Measurements from ENCODE around the gene BIN2. TPM values are rescaled to one million over a fixed set of nuclear protein-coding genes. Genes with fewer than 3 reads are reported as not detected.
"Not testable (repeated sequence)": the region's sequence is repeated elsewhere in the genome, so short reads cannot be mapped to it uniquely, and the experiment has no call there.

BIN2 gene
- total RNA-seq, 1 donor from 2014 or later = 26.1 TPM

GRCh38 chr12:51345681-51346080 lies 21.7 kb upstream of the BIN2 start:
- no peak for ATAC-seq
- H3K36me3 ChIP-seq = no peaks in the 10 kb centered on the region
- no peak overlapping the region for H3K4me3 ChIP-seq
- peaks cover 5% of the 10 kb centered on the region for H3K4me1 ChIP-seq
- no peaks in the 10 kb centered on the region for H3K27me3 ChIP-seq
- H3K9me3 ChIP-seq = no peaks in the 10 kb centered on the region
- DNase-seq = no peak
- TF ChIP-seq, protein P1, sequence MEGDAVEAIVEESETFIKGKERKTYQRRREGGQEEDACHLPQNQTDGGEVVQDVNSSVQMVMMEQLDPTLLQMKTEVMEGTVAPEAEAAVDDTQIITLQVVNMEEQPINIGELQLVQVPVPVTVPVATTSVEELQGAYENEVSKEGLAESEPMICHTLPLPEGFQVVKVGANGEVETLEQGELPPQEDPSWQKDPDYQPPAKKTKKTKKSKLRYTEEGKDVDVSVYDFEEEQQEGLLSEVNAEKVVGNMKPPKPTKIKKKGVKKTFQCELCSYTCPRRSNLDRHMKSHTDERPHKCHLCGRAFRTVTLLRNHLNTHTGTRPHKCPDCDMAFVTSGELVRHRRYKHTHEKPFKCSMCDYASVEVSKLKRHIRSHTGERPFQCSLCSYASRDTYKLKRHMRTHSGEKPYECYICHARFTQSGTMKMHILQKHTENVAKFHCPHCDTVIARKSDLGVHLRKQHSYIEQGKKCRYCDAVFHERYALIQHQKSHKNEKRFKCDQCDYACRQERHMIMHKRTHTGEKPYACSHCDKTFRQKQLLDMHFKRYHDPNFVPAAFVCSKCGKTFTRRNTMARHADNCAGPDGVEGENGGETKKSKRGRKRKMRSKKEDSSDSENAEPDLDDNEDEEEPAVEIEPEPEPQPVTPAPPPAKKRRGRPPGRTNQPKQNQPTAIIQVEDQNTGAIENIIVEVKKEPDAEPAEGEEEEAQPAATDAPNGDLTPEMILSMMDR (IDR thresholded peaks at IDR 0.05) = no peak
- H3K27ac ChIP-seq = no peak overlapping the region
- intact Hi-C loops (cut with DNase I) = loop anchor here (10.0 kb wide), 1 partner anchor 71 kb away; the partner anchor contains the start of gene SMAGP

- no peaks in the 10 kb centered on the region for H3K27me3 ChIP-seq
- TF ChIP-seq, protein P1 (IDR thresholded peaks at IDR 0.05) = no peak
- DNase-seq (no peak), ATAC-seq (no peak)
- H3K4me1 ChIP-seq = peaks cover 5% of the 10 kb centered on the region
- no peaks in the 10 kb centered on the region for H3K36me3 ChIP-seq
- H3K4me3 ChIP-seq = no peak overlapping the region
- no peaks in the 10 kb centered on the region for H3K9me3 ChIP-seq
- intact Hi-C loops (cut with DNase I) = loop anchor here (10.0 kb wide), 1 partner anchor 68 kb away; the partner anchor contains the start of gene SMAGP
- no peak overlapping the region for H3K27ac ChIP-seq
These were observed 19.2 kb upstream of the BIN2 start for GRCh38 chr12:51343201-51343600.

- Histone ChIP-seq H3K27me3 (no peaks in the 10 kb centered on the region), H3K4me1 (peaks cover 5% of the 10 kb centered on the region), H3K4me3 (no peak overlapping the region), H3K36me3 (no peaks in the 10 kb centered on the region), H3K9me3 (no peaks in the 10 kb centered on the region), H3K27ac (no peak overlapping the region)
- no peak for DNase-seq
- intact Hi-C loops (cut with DNase I) = loop anchor here (10.0 kb wide), 1 partner anchor 68 kb away; the partner anchor contains the start of gene SMAGP
- TF ChIP-seq, protein P1 (IDR thresholded peaks at IDR 0.05) = no peak
- ATAC-seq = no peak
These were observed 18.4 kb upstream of the BIN2 start for GRCh38 chr12:51342416-51342815.

- Histone ChIP-seq H3K27ac (peak overlapping the region; percentile 37), H3K27me3 (no peaks in the 10 kb centered on the region), H3K4me3 (peak overlapping the region; percentile 19), H3K36me3 (no peaks in the 10 kb centered on the region), H3K9me3 (no peaks in the 10 kb centered on the region), H3K4me1 (peaks cover 5% of the 10 kb centered on the region)
- intact Hi-C loops (cut with DNase I) = loop anchor here (10.0 kb wide), 1 partner anchor 67 kb away; the partner anchor contains the start of gene SMAGP
- ATAC-seq = peak; percentile 96
- DNase-seq = no peak
- TF ChIP-seq, protein P1 (IDR thresholded peaks at IDR 0.05) = peak; percentile 98
These were observed 17.5 kb upstream of the BIN2 start for GRCh38 chr12:51341251-51342007.

GRCh38 chr12:51339750-51340149 lies 15.8 kb upstream of the BIN2 start:
- Histone ChIP-seq H3K9me3 (no peaks in the 10 kb centered on the region), H3K27ac (no peak overlapping the region), H3K4me1 (peaks cover 5% of the 10 kb centered on the region), H3K4me3 (no peak overlapping the region), H3K36me3 (no peaks in the 10 kb centered on the region), H3K27me3 (no peaks in the 10 kb centered on the region)
- TF ChIP-seq, protein P1 (IDR thresholded peaks at IDR 0.05) = no peak
- intact Hi-C loops (cut with DNase I) = loop anchor here (10.0 kb wide), 1 partner anchor 65 kb away; the partner anchor contains the start of gene SMAGP
- ATAC-seq = no peak
- DNase-seq = no peak

DNA sequence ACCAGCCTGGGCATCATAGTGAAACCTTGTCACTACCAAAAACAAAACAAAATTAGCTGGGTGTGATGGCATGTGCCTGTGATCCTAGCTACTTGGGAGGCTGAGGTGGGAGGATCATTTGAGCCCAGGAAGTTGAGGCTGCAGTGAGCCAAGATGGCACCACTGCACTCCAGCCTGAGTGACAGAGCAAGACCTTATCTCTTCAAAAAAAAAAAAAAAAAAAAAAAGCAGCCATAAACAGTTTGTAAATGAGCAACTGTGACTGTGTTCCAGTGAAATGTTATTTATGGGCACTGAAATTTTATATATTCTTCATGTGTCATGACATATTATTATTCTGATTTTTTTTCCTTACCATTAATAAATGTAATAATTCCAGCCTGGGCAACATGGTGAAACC lies 13.4 kb upstream of the BIN2 start:
- ATAC-seq; H3K36me3 ChIP-seq; H3K27me3 ChIP-seq; DNase-seq; H3K4me3 ChIP-seq; intact Hi-C loops (cut with DNase I); H3K27ac ChIP-seq; H3K4me1 ChIP-seq; H3K9me3 ChIP-seq: not testable (repeated sequence)

Data from upper lobe of right lung (tissue), 1 donor.